ENCODE data around the gene TTC3. TPM values are rescaled to one million over a fixed set of nuclear protein-coding genes. Genes with fewer than 3 reads are reported as not detected.
"Not testable (repeated sequence)": the region's sequence is repeated elsewhere in the genome, so short reads cannot be mapped to it uniquely, and the experiment has no call there.

TTC3 gene
- 50.3 TPM for polyA plus RNA-seq (2012; ENCODE audit: low read depth, missing spikeins)

GRCh38 chr21:37072988-37073416 lies at the start of gene TTC3, which contains the start of gene PIGP:
TTC3 (plus strand) TSS chr21:37073254; CDS start chr21:37087258, 14,004 bp downstream.
PIGP (minus strand) TSS chr21:37073071; CDS start chr21:37072515, 556 bp downstream.
- FAIRE-seq (peak; percentile 98), DNase-seq (ENCODE audit: insufficient read length, low spot score) (peak; percentile 84)
- TF ChIP-seq SPI1 (IDR thresholded peaks at IDR 0.05; ENCODE audit: low read depth, low read length) (0 out of 2 replicates have a peak, but pooled peaks have one; percentile 4), POLR2A (IDR thresholded peaks at IDR 0.05; ENCODE audit: low read depth, low read length) (peak; percentile 69), TAF1 (IDR thresholded peaks at IDR 0.05; ENCODE audit: low read depth, low read length) (no peak), PAX5 (IDR thresholded peaks at IDR 0.05; ENCODE audit: insufficient read depth, low read length, severe bottlenecking) (no peak), POLR2AphosphoS5 (IDR thresholded peaks at IDR 0.05; ENCODE audit: low read depth, low read length) (peak; percentile 67), POU2F2 (IDR thresholded peaks at IDR 0.05; ENCODE audit: low read depth, low read length) (no peak)

GRCh38 chr21:37026499-37026898 lies 46.6 kb upstream of the TTC3 start:
- TF ChIP-seq SPI1 (IDR thresholded peaks at IDR 0.05; ENCODE audit: low read depth, low read length): no peak
- no peak for TF ChIP-seq POU2F2 (IDR thresholded peaks at IDR 0.05; ENCODE audit: low read depth, low read length)
- no peak for TF ChIP-seq POLR2AphosphoS5 (IDR thresholded peaks at IDR 0.05; ENCODE audit: low read depth, low read length)
- no peak for TF ChIP-seq PAX5 (IDR thresholded peaks at IDR 0.05; ENCODE audit: insufficient read depth, low read length, severe bottlenecking)
- no peak for TF ChIP-seq TAF1 (IDR thresholded peaks at IDR 0.05; ENCODE audit: low read depth, low read length)
- TF ChIP-seq POLR2A (IDR thresholded peaks at IDR 0.05; ENCODE audit: low read depth, low read length): no peak
- FAIRE-seq (no peak), DNase-seq (ENCODE audit: insufficient read length, low spot score) (no peak)

- FAIRE-seq: no peak
- TF ChIP-seq PAX5 (IDR thresholded peaks at IDR 0.05; ENCODE audit: insufficient read depth, low read length, severe bottlenecking) (no peak), POLR2AphosphoS5 (IDR thresholded peaks at IDR 0.05; ENCODE audit: low read depth, low read length) (no peak), POU2F2 (IDR thresholded peaks at IDR 0.05; ENCODE audit: low read depth, low read length) (no peak), TAF1 (IDR thresholded peaks at IDR 0.05; ENCODE audit: low read depth, low read length) (no peak)
- no peak for DNase-seq (ENCODE audit: insufficient read length, low spot score)
These were observed 44.5 kb upstream of the TTC3 start for GRCh38 chr21:37028570-37028969.

GRCh38 chr21:37030864-37031263 lies 42.2 kb upstream of the TTC3 start:
- DNase-seq (ENCODE audit: insufficient read length, low spot score) (no peak), FAIRE-seq (no peak)
- TF ChIP-seq POLR2A (IDR thresholded peaks at IDR 0.05; ENCODE audit: low read depth, low read length) (no peak), SPI1 (IDR thresholded peaks at IDR 0.05; ENCODE audit: low read depth, low read length) (no peak), TAF1 (IDR thresholded peaks at IDR 0.05; ENCODE audit: low read depth, low read length) (no peak), POLR2AphosphoS5 (IDR thresholded peaks at IDR 0.05; ENCODE audit: low read depth, low read length) (no peak)

GRCh38 chr21:37032293-37032692 lies 40.8 kb upstream of the TTC3 start:
- FAIRE-seq (no peak), DNase-seq (ENCODE audit: insufficient read length, low spot score) (no peak)
- TF ChIP-seq POLR2AphosphoS5 (IDR thresholded peaks at IDR 0.05; ENCODE audit: low read depth, low read length) (no peak), POLR2A (IDR thresholded peaks at IDR 0.05; ENCODE audit: low read depth, low read length) (no peak), TAF1 (IDR thresholded peaks at IDR 0.05; ENCODE audit: low read depth, low read length) (no peak), SPI1 (IDR thresholded peaks at IDR 0.05; ENCODE audit: low read depth, low read length) (no peak), POU2F2 (IDR thresholded peaks at IDR 0.05; ENCODE audit: low read depth, low read length) (no peak)

GRCh38 chr21:37032877-37033471 lies 40.1 kb upstream of the TTC3 start:
- FAIRE-seq (no peak), DNase-seq (ENCODE audit: insufficient read length, low spot score) (no peak)
- TF ChIP-seq POLR2AphosphoS5 (IDR thresholded peaks at IDR 0.05; ENCODE audit: low read depth, low read length) (no peak), PAX5 (IDR thresholded peaks at IDR 0.05; ENCODE audit: insufficient read depth, low read length, severe bottlenecking) (no peak), POU2F2 (IDR thresholded peaks at IDR 0.05; ENCODE audit: low read depth, low read length) (no peak), TAF1 (IDR thresholded peaks at IDR 0.05; ENCODE audit: low read depth, low read length) (no peak), SPI1 (IDR thresholded peaks at IDR 0.05; ENCODE audit: low read depth, low read length) (no peak), POLR2A (IDR thresholded peaks at IDR 0.05; ENCODE audit: low read depth, low read length) (no peak)

GRCh38 chr21:37034394-37034793 lies 38.7 kb upstream of the TTC3 start:
- DNase-seq (ENCODE audit: insufficient read length, low spot score); FAIRE-seq: not testable (repeated sequence)

- DNase-seq (ENCODE audit: insufficient read length, low spot score): no peak
- FAIRE-seq: no peak
- no peak for TF ChIP-seq POLR2A (IDR thresholded peaks at IDR 0.05; ENCODE audit: low read depth, low read length)
- TF ChIP-seq POU2F2 (IDR thresholded peaks at IDR 0.05; ENCODE audit: low read depth, low read length): no peak
- no peak for TF ChIP-seq TAF1 (IDR thresholded peaks at IDR 0.05; ENCODE audit: low read depth, low read length)
These were observed 36.9 kb upstream of the TTC3 start for GRCh38 chr21:37036177-37036576.

GRCh38 chr21:37039411-37040075 lies 33.5 kb upstream of the TTC3 start:
- FAIRE-seq: no peak
- TF ChIP-seq SPI1 (IDR thresholded peaks at IDR 0.05; ENCODE audit: low read depth, low read length): no peak
- TF ChIP-seq PAX5 (IDR thresholded peaks at IDR 0.05; ENCODE audit: insufficient read depth, low read length, severe bottlenecking): no peak
- TF ChIP-seq POLR2A (IDR thresholded peaks at IDR 0.05; ENCODE audit: low read depth, low read length): no peak
- no peak for TF ChIP-seq POU2F2 (IDR thresholded peaks at IDR 0.05; ENCODE audit: low read depth, low read length)
- no peak for TF ChIP-seq TAF1 (IDR thresholded peaks at IDR 0.05; ENCODE audit: low read depth, low read length)
- no peak for TF ChIP-seq POLR2AphosphoS5 (IDR thresholded peaks at IDR 0.05; ENCODE audit: low read depth, low read length)
- DNase-seq (ENCODE audit: insufficient read length, low spot score): no peak

- TF ChIP-seq POU2F2 (IDR thresholded peaks at IDR 0.05; ENCODE audit: low read depth, low read length) (no peak), POLR2A (IDR thresholded peaks at IDR 0.05; ENCODE audit: low read depth, low read length) (no peak), TAF1 (IDR thresholded peaks at IDR 0.05; ENCODE audit: low read depth, low read length) (no peak), POLR2AphosphoS5 (IDR thresholded peaks at IDR 0.05; ENCODE audit: low read depth, low read length) (no peak), SPI1 (IDR thresholded peaks at IDR 0.05; ENCODE audit: low read depth, low read length) (no peak), PAX5 (IDR thresholded peaks at IDR 0.05; ENCODE audit: insufficient read depth, low read length, severe bottlenecking) (no peak)
These were observed 32.8 kb upstream of the TTC3 start for GRCh38 chr21:37040212-37040611.

More at GRCh38 chr21:37040212-37040611, 32.8 kb upstream of the TTC3 start:
- no peak for DNase-seq (ENCODE audit: insufficient read length, low spot score)
- FAIRE-seq: no peak

Measured in GM12891 (cell line).